Measurements from ENCODE around the gene GSTCD.

DNA sequence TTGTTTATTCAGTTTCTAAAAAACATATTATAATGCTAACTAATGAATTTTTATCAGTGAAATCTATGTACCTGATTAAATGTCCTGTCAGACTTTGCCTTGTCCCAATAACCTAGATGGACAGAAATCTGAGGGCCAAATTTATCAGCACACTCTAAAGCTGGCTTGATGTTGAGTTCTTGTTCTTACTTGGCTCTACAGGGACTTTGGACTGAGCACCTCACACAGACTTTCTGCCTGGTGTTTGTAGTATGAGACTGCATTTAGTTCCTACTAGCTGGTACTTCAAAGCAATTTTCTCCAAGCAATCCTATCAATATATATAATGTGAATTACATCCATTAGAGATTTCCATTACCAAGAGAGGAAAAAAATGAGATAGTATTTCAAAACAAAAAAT, 37.9 kb upstream of the GSTCD start:
- TF ChIP-seq, protein P1, sequence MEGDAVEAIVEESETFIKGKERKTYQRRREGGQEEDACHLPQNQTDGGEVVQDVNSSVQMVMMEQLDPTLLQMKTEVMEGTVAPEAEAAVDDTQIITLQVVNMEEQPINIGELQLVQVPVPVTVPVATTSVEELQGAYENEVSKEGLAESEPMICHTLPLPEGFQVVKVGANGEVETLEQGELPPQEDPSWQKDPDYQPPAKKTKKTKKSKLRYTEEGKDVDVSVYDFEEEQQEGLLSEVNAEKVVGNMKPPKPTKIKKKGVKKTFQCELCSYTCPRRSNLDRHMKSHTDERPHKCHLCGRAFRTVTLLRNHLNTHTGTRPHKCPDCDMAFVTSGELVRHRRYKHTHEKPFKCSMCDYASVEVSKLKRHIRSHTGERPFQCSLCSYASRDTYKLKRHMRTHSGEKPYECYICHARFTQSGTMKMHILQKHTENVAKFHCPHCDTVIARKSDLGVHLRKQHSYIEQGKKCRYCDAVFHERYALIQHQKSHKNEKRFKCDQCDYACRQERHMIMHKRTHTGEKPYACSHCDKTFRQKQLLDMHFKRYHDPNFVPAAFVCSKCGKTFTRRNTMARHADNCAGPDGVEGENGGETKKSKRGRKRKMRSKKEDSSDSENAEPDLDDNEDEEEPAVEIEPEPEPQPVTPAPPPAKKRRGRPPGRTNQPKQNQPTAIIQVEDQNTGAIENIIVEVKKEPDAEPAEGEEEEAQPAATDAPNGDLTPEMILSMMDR (IDR thresholded peaks at IDR 0.05) = no peak
- no peak for TF ChIP-seq POLR2A (IDR thresholded peaks at IDR 0.05)

Data from body of pancreas (tissue), 4 donors.